Neural cell (in vitro differentiated cells): Measurements from ENCODE around the gene NFE2L1. TPM values are rescaled to one million over a fixed set of nuclear protein-coding genes. Genes with fewer than 3 reads are reported as not detected.

Experiments used
- H2AFZ ChIP-seq: fragments of 200-600, 300-800 bp; sonication (generic), shearing (Covaris generic); 2 replicates; pipeline ENCODE4 v1.6.0; 2014; ENCODE audit warnings: low read depth, mild to moderate bottlenecking, antibody characterized with exemption, low read length, moderate library complexity
- H3F3A ChIP-seq: fragments of 200-600 bp; shearing (Covaris generic); 2 replicates; pipeline ENCODE4 v1.6.1; 2016; ENCODE audit warnings: mild to moderate bottlenecking, moderate library complexity, mixed read lengths, antibody characterized with exemption, low read length; ENCODE audit not compliant: insufficient read depth, poor library complexity, severe bottlenecking
- H3K27ac ChIP-seq: fragments of 200-600, 300-800 bp; sonication (generic), shearing (Covaris generic); 2 replicates; pipeline ENCODE4 v1.5.1; 2014; ENCODE audit warnings: mild to moderate bottlenecking, low read length, moderate library complexity
- H3K27me3 ChIP-seq: fragments of 300-800, 200-600 bp; sonication (generic), shearing (Covaris generic); 2 replicates; pipeline ENCODE4 v1.6.0; 2014; ENCODE audit warnings: mild to moderate bottlenecking, low read depth, low read length, moderate library complexity; ENCODE audit not compliant: insufficient read depth
- H3K36me3 ChIP-seq: fragments of 300-800, 200-600 bp; sonication (generic), shearing (Covaris generic); 2 replicates; pipeline ENCODE4 v1.5.1; 2014; ENCODE audit warnings: mild to moderate bottlenecking, antibody characterized with exemption, low read length, moderate library complexity; ENCODE audit not compliant: insufficient read depth
- H3K4me2 ChIP-seq: fragments of 300-800, 200-600 bp; sonication (generic), shearing (Covaris generic); 2 replicates; pipeline ENCODE4 v1.6.0; 2014; ENCODE audit warnings: mild to moderate bottlenecking, low read length
- H3K4me3 ChIP-seq: fragments of 300-800, 200-600 bp; sonication (generic), shearing (Covaris generic); 2 replicates; pipeline ENCODE4 v1.5.1; 2014; ENCODE audit warnings: mild to moderate bottlenecking, low read length, moderate library complexity
- H3K79me2 ChIP-seq: fragments of 200-600 bp; shearing (Covaris generic); replicated peaks from 2 replicates; pipeline ENCODE4 v1.6.0; 2014; ENCODE audit warnings: mild to moderate bottlenecking, low read length, moderate library complexity; ENCODE audit not compliant: insufficient read depth
- H3K9ac ChIP-seq: fragments of 300-800, 200-600 bp; sonication (generic), shearing (Covaris generic); 2 replicates; pipeline ENCODE4 v1.6.1; 2016; ENCODE audit warnings: mild to moderate bottlenecking, low read length, mixed read lengths
- H3K9me2 ChIP-seq: fragments of 200-600 bp; shearing (Covaris generic); 2 replicates; pipeline ENCODE4 v1.6.1; 2016; ENCODE audit warnings: mild to moderate bottlenecking, low read length, mixed read lengths; ENCODE audit not compliant: insufficient read depth
- H3K9me3 ChIP-seq: fragments of 200-600, 300-800 bp; sonication (generic), shearing (Covaris generic); 2 replicates; pipeline ENCODE4 v1.6.1; 2016; ENCODE audit warnings: mild to moderate bottlenecking, mixed run types, low read length, moderate library complexity, mixed read lengths
- H4K20me1 ChIP-seq: fragments of 200-600 bp; shearing (Covaris generic); 2 replicates; pipeline ENCODE4 v1.6.1; 2016; ENCODE audit warnings: mild to moderate bottlenecking, mixed run types; ENCODE audit not compliant: insufficient read depth
- EP300 ChIP-seq: fragments of 450-650 bp; conservative IDR thresholded peaks from 2 replicates; pipeline ENCODE4 v1.6.1; 2014; ENCODE audit warnings: antibody characterized with exemption, mild to moderate bottlenecking, moderate library complexity; ENCODE audit not compliant: poor library complexity, severe bottlenecking
- EZH2 ChIP-seq: fragments of 200-600, 300-800 bp; shearing (Covaris generic), sonication (generic); IDR thresholded peaks from 2 replicates; pipeline ENCODE4 v1.6.1; 2014; ENCODE audit warnings: antibody characterized with exemption, low read length, borderline replicate concordance, mild to moderate bottlenecking; ENCODE audit not compliant: insufficient read depth, poor library complexity, severe bottlenecking
- MXI1 ChIP-seq: fragments of 450-650 bp; conservative IDR thresholded peaks from 2 replicates; pipeline ENCODE4 v1.6.1; 2014; ENCODE audit warnings: antibody characterized with exemption, mild to moderate bottlenecking; ENCODE audit not compliant: poor library complexity, severe bottlenecking
- POLR2AphosphoS5 ChIP-seq: IDR thresholded peaks from 2 replicates; pipeline ENCODE4 v1.6.1; 2012
- RAD21 ChIP-seq: fragments of 450-650 bp; conservative IDR thresholded peaks from 2 replicates; pipeline ENCODE4 v1.6.1; 2014; ENCODE audit warnings: antibody characterized with exemption, mild to moderate bottlenecking, moderate library complexity
- SMC3 ChIP-seq: fragments of 450-650 bp; conservative IDR thresholded peaks from 2 replicates; pipeline ENCODE4 v1.6.1; 2014; ENCODE audit warnings: antibody characterized with exemption, mild to moderate bottlenecking, moderate library complexity; ENCODE audit not compliant: poor library complexity
- TAF1 ChIP-seq: IDR thresholded peaks from 2 replicates; pipeline ENCODE4 v1.6.1; 2012; ENCODE audit warnings: low read depth
- polyA plus RNA-seq: library from polyadenylated mRNA; depleted of rRNA; stranded (reverse); fragments of >200 nt; gene quantifications from 2 replicates; pipeline ENCODE4 v1.2.3, GENCODE V29; 2014
- TF ChIP-seq, protein P1 (sequence below): IDR thresholded peaks from 2 replicates; pipeline ENCODE4 v1.6.1; 2012; ENCODE audit warnings: borderline replicate concordance
- TF ChIP-seq, protein P2 (sequence below): fragments of 450-650 bp; IDR thresholded peaks from 2 replicates; pipeline ENCODE4 v1.5.1; 2014; ENCODE audit warnings: antibody characterized with exemption, mild to moderate bottlenecking, moderate library complexity; ENCODE audit not compliant: poor library complexity, severe bottlenecking

The NFE2L1 gene
- polyA plus RNA-seq, 1 donor from 2014 or later = 48.4 TPM

DNA sequence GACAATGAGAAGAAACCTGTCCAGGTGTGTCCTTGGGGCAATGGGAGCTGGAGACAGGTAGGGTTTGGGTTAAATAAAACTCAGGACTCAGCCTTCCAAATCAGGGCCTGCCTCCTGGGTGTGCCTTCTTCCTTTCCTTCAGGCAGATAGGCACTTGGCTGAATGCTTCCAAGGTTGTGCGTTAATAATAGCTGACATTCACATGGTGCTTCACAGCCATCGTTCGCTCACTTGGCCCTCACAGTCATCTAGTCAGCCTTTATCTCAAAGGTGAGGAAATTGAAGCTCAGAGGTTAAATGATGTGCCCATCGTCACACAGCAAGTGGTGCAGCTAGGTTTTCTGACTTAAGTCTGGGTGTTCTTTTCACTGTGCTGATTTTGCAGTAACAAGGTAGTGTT, 9.5 kb downstream of the NFE2L1 start:
- Histone ChIP-seq H3K27me3 (no peaks in the 10 kb centered on the region), H3K9ac (no peak overlapping the region), H3K79me2 (peaks cover 22% of the 10 kb centered on the region), H3K9me3 (no peaks in the 10 kb centered on the region), H3K4me2 (no peak overlapping the region), H3K9me2 (no peaks in the 10 kb centered on the region), H3K36me3 (no peaks in the 10 kb centered on the region), H3K4me3 (no peak overlapping the region), H2AFZ (no peak overlapping the region), H3F3A (no peaks in the 10 kb centered on the region), H3K27ac (no peak overlapping the region), H4K20me1 (peaks cover 12% of the 10 kb centered on the region)
- TF ChIP-seq MXI1 = no peak
- TF ChIP-seq, protein P1, sequence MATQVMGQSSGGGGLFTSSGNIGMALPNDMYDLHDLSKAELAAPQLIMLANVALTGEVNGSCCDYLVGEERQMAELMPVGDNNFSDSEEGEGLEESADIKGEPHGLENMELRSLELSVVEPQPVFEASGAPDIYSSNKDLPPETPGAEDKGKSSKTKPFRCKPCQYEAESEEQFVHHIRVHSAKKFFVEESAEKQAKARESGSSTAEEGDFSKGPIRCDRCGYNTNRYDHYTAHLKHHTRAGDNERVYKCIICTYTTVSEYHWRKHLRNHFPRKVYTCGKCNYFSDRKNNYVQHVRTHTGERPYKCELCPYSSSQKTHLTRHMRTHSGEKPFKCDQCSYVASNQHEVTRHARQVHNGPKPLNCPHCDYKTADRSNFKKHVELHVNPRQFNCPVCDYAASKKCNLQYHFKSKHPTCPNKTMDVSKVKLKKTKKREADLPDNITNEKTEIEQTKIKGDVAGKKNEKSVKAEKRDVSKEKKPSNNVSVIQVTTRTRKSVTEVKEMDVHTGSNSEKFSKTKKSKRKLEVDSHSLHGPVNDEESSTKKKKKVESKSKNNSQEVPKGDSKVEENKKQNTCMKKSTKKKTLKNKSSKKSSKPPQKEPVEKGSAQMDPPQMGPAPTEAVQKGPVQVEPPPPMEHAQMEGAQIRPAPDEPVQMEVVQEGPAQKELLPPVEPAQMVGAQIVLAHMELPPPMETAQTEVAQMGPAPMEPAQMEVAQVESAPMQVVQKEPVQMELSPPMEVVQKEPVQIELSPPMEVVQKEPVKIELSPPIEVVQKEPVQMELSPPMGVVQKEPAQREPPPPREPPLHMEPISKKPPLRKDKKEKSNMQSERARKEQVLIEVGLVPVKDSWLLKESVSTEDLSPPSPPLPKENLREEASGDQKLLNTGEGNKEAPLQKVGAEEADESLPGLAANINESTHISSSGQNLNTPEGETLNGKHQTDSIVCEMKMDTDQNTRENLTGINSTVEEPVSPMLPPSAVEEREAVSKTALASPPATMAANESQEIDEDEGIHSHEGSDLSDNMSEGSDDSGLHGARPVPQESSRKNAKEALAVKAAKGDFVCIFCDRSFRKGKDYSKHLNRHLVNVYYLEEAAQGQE = no peak
- no peak for TF ChIP-seq RAD21
- TF ChIP-seq SMC3 = no peak
- no peak for TF ChIP-seq EP300
- TF ChIP-seq, protein P2, sequence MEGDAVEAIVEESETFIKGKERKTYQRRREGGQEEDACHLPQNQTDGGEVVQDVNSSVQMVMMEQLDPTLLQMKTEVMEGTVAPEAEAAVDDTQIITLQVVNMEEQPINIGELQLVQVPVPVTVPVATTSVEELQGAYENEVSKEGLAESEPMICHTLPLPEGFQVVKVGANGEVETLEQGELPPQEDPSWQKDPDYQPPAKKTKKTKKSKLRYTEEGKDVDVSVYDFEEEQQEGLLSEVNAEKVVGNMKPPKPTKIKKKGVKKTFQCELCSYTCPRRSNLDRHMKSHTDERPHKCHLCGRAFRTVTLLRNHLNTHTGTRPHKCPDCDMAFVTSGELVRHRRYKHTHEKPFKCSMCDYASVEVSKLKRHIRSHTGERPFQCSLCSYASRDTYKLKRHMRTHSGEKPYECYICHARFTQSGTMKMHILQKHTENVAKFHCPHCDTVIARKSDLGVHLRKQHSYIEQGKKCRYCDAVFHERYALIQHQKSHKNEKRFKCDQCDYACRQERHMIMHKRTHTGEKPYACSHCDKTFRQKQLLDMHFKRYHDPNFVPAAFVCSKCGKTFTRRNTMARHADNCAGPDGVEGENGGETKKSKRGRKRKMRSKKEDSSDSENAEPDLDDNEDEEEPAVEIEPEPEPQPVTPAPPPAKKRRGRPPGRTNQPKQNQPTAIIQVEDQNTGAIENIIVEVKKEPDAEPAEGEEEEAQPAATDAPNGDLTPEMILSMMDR = no peak
- TF ChIP-seq POLR2AphosphoS5 = no peak
- no peak for TF ChIP-seq EZH2
- TF ChIP-seq TAF1 = no peak

DNA sequence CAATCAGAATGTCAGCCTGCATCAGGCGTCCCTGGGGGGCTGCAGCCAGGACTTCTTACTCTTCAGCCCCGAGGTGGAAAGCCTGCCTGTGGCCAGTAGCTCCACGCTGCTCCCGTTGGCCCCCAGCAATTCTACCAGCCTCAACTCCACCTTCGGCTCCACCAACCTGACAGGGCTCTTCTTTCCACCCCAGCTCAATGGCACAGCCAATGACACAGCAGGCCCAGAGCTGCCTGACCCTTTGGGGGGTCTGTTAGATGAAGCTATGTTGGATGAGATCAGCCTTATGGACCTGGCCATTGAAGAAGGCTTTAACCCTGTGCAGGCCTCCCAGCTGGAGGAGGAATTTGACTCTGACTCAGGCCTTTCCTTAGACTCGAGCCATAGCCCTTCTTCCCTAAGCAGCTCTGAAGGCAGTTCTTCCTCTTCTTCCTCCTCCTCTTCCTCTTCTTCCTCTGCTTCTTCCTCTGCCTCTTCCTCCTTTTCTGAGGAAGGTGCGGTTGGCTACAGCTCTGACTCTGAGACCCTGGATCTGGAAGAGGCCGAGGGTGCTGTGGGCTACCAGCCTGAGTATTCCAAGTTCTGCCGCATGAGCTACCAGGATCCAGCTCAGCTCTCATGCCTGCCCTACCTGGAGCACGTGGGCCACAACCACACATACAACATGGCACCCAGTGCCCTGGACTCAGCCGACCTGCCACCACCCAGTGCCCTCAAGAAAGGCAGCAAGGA, 10.4 kb downstream of the NFE2L1 start:
- H3K9me2 ChIP-seq = no peaks in the 10 kb centered on the region
- H3K4me3 ChIP-seq = no peak overlapping the region
- H3K4me2 ChIP-seq = no peak overlapping the region
- H3K9me3 ChIP-seq = no peaks in the 10 kb centered on the region
- H3K79me2 ChIP-seq = peaks cover 17% of the 10 kb centered on the region
- TF ChIP-seq TAF1 = no peak
- TF ChIP-seq POLR2AphosphoS5 = no peak
- no peak for TF ChIP-seq MXI1
- TF ChIP-seq, protein P2 = no peak
- TF ChIP-seq EZH2 = no peak
- no peak for TF ChIP-seq SMC3
- TF ChIP-seq EP300 = no peak
- no peak for TF ChIP-seq RAD21
- TF ChIP-seq, protein P1 = no peak
- no peaks in the 10 kb centered on the region for H3K36me3 ChIP-seq
- peaks cover 12% of the 10 kb centered on the region for H4K20me1 ChIP-seq
- H3F3A ChIP-seq = no peaks in the 10 kb centered on the region
- no peak overlapping the region for H3K9ac ChIP-seq
- H2AFZ ChIP-seq = no peak overlapping the region
- H3K27ac ChIP-seq = no peak overlapping the region
- no peaks in the 10 kb centered on the region for H3K27me3 ChIP-seq
